Umbilical cord (tissue), 2 donors: ENCODE results near the gene AMOTL1. TPM values are rescaled to one million over a fixed set of nuclear protein-coding genes. Genes with fewer than 3 reads are reported as not detected.
"Not testable (repeated sequence)": the region's sequence is repeated elsewhere in the genome, so short reads cannot be mapped to it uniquely, and the experiment has no call there.

ENCODE experiments used
- DNase-seq: peaks from one replicate; pipeline ENCODE4 v3.0.0-alpha.2; 2015; ENCODE audit warnings: low spot score
- total RNA-seq: library from RNA; depleted of rRNA; stranded (reverse); fragments of >200 nt; gene quantifications from one replicate; pipeline ENCODE4 v1.2.3, GENCODE V29; 2014; ENCODE audit warnings: low replicate concordance; ENCODE audit not compliant: insufficient read depth

The AMOTL1 gene
- total RNA-seq, 1 donor from 2014 or later: 53.0 TPM

DNA sequence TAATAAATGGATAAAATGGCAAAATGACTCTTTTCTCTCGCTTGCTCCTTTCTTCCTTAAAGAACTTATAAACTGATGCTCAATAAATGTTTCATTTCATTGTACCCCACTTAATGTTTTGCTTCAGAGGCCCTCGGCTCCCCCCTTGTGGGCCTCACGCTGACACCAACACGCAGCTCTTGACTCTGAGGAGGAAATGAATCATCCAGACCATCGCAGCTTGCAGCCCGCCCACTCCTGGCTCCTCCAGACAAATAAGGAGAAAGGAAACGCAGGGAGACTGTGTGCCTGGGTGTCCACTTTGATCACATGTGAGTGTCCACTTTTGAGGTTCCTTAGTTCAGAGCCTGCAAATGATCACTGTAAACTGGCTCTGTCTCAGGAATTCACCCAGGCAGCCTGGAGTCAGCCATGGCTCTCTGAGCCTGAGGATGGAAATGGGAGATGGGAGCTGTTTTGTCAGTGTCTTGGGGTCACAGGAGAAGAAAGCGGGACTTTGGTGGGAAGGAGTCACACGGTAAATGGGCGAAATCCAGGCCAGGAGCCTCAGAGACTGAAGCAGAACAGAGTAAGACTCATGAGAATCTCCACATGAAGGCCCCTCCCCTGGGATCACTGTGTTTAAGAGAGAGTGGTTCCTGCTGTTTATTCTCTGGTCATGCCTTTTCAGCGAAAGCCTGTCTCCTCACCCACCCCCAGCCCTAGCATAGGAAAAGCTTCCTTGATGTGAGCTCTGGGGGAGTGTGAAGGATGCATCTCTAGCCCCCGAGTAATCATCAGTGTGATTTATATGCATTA lies 108.7 kb downstream of the AMOTL1 start:
- peak; percentile 96 for DNase-seq

GRCh38 chr11:94877443-94878200 lies 109.5 kb downstream of the AMOTL1 start:
- peak; percentile 83 for DNase-seq

DNA sequence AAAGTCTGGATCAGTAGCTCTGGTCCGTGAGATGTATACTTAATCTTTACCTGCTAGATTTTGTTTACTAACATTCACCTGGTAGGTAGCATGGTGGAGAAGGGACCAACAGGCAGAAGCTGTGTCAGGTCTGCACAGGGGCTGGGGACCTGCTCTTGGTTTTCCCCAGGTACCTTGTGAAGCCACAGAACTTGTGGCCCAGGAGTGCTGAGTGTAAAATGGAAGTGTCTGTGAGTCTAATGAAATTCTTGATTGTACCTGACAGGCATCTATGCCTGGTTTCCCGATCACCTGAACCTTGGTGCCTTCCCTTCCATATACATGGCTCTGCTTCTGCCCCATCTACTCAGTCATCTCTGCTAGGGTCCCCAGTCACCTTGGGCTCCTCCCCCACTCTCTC lies 110.8 kb downstream of the AMOTL1 start:
- DNase-seq: no peak

DNA sequence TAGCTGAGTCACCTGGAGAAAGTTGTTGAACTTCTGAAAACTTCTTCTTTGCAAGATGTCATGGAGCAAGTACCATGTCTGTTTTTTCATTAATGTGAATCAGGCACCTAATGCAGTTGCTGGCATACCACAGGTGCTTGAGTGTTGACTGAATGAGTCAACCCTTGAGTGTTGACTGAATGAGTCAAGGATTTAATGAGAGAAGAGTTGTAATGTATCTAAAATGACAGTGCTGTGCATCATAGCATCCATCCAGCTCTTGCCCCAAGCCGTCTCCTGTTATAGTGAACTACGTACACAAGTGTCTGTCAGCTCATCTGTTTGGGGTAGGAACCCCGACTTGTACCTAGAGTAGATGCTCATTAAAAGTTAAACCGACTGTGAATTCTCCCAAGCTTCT lies 112.1 kb downstream of the AMOTL1 start:
- DNase-seq: no peak

GRCh38 chr11:94882931-94883330 lies 114.8 kb downstream of the AMOTL1 start:
- no peak for DNase-seq

GRCh38 chr11:94883878-94884277 lies 115.7 kb downstream of the AMOTL1 start:
- no peak for DNase-seq

DNA sequence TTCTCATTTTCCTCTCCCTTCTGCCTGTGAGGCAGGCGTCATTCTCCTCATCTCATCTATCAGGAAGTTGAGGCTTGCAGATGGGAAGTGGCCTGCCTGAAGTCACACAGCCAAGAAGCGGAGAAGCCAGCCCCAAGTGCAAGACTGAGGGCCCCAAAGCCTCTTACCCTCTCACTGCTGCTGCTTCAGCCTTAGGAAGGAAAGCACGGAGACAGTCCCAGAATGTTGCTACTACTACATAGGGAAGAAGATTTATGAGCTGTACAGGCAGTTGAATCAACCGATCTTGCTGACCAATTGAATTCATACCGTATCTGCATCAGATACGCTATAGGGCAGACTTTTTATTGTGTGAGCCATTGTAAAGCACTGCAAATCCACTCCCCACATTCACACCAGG lies 116.2 kb downstream of the AMOTL1 start:
- no peak for DNase-seq

DNA sequence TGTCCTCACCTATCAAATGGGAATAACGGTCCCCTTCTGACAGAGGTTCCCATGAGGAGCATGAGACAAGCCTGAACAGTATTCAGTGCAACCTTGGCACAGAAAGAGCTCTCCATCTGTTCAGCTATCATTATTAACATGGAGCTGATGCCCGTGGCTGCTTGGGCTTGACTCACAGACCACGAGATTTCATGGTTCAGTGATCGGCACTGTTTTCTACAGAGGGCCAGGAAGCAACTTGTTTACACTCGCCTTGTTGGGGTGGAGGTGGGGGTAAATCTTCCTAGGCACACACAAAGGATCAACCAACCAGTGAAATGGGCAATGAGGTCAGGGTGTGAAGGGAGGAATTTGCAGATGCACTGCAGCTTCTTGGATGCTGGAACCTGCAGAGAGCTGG lies 117.0 kb downstream of the AMOTL1 start:
- DNase-seq: no peak

- no peak for DNase-seq
Observed at GRCh38 chr11:94885581-94885980, 117.4 kb downstream of the AMOTL1 start.

DNA sequence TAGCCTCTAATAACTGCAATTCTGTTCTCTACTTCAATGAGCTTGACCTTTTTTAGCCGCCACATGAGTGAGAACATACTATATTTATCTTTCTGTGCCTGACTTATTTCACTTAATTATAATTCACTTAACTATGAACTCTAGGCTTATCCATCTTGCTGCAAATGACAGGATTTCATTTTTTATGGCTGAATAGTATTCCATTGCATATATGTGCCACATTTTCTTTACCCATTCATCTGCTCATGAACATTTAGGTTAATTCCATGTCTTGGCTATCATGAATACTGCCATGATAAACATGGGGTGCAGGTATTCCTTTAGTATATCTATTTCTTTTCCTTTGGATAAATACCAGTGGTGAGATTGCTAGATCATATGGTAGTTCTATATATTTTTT lies 120.0 kb downstream of the AMOTL1 start:
- DNase-seq: no peak

GRCh38 chr11:94895451-94895850 lies 127.3 kb downstream of the AMOTL1 start:
- peak; percentile 21 for DNase-seq

- no peak for DNase-seq
Observed at GRCh38 chr11:94895971-94896370, 127.8 kb downstream of the AMOTL1 start.

- peak; percentile 58 for DNase-seq
Observed at GRCh38 chr11:94897330-94897768, 129.2 kb downstream of the AMOTL1 start.

DNA sequence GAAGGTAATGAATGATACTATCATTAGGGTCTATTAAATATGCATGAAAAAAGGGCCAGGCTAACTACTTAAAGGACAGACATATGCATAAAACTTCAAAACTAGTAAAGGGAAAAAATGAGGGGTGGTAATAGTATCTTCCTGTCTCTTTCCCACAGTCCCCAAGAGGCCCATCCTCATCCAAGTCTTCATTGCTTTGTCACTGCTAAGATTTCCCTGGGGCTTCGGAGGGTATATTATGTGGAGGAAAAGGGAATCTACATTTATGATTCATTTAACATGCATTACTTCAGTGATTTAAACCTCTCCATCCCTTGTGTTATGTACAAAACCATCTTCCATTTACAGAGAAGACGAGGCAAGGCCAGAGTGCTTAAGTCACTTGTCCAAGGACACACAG lies 139.1 kb downstream of the AMOTL1 start:
- DNase-seq: no peak

GRCh38 chr11:94909371-94909820 lies 141.2 kb downstream of the AMOTL1 start:
- DNase-seq: no peak

- peak; percentile 21 for DNase-seq
Observed at GRCh38 chr11:94910270-94910669, 142.1 kb downstream of the AMOTL1 start.

GRCh38 chr11:94910779-94911178 lies 142.6 kb downstream of the AMOTL1 start:
- peak; percentile 83 for DNase-seq

- no peak for DNase-seq
Observed at GRCh38 chr11:94912806-94913205, 144.7 kb downstream of the AMOTL1 start.

- DNase-seq: not testable (repeated sequence)
Observed at GRCh38 chr11:94913718-94914394, 145.7 kb downstream of the AMOTL1 start.

GRCh38 chr11:94920311-94920710 lies 152.2 kb downstream of the AMOTL1 start:
- no peak for DNase-seq

- peak; percentile 16 for DNase-seq
Observed at GRCh38 chr11:94922321-94923003, 154.3 kb downstream of the AMOTL1 start.

GRCh38 chr11:94923004-94923334 lies 154.8 kb downstream of the AMOTL1 start:
- DNase-seq: no peak
